ENCODE measurements around the gene PACSIN2. TPM values are rescaled to one million over a fixed set of nuclear protein-coding genes. Genes with fewer than 3 reads are reported as not detected.

Gene PACSIN2
- total and polyA plus RNA-seq, 10 of the 15 experiments (the other 5 are each of a cell fraction or from before 2014, with no cell fraction given), result 0.93 to 78.7 (median 46.8) TPM

- TF ChIP-seq MXI1 (IDR thresholded peaks at IDR 0.05; ENCODE audit: low read depth, low read length) (no peak), ETV6 (conservative IDR thresholded peaks at IDR 0.05 in 1 of 2, IDR thresholded peaks at IDR 0.05 in 1 of 2; ENCODE audit: borderline replicate concordance in 1 of 2, low read depth in 1 of 2) (no peak), RAD51 (IDR thresholded peaks at IDR 0.05) (no peak), PRDM15 (CRISPR knock-in tag; IDR thresholded peaks at IDR 0.05) (no peak)
These were observed 51.7 kb downstream of the PACSIN2 start (continued) for GRCh38 chr22:42963231-42963595.

GRCh38 chr22:42962295-42963230 lies 52.4 kb downstream of the PACSIN2 start:
- FAIRE-seq (no peak), DNase-seq (ENCODE audit: low read depth, low spot score) (no peak), ATAC-seq (no peak)
- Histone ChIP-seq H3K36me3 (ENCODE audit: control insufficient read depth in 2 of 2, insufficient read depth in 2 of 2, low read length in 1 of 2) (peaks cover 4 to 22% of the 10 kb centered on the region in 2 experiments), H4K20me1 (ENCODE audit: control insufficient read depth, insufficient read depth) (no peaks in the 10 kb centered on the region; the same call in 1 of the 2 replicates), H3K9me3 (replicated peaks; ENCODE audit: control insufficient read depth, insufficient read depth, low read length) (no peaks in the 10 kb centered on the region), H2AFZ (ENCODE audit: control insufficient read depth, low read depth, low read length) (no peak overlapping the region), H3K4me1 (ENCODE audit: control insufficient read depth, insufficient read depth, low read length) (peaks cover 27% of the 10 kb centered on the region), H3K4me3 (no peak overlapping the region), H3K79me2 (ENCODE audit: control insufficient read depth, insufficient read depth, low read length) (peaks cover 69% of the 10 kb centered on the region), H3K27ac (ENCODE audit: control insufficient read depth, insufficient read depth) (no peak overlapping the region), H3K27me3 (replicated peaks in 1 of 2; ENCODE audit: control insufficient read depth in 2 of 2, insufficient read depth in 2 of 2, low read length in 1 of 2) (no peaks in the 10 kb centered on the region), H3K9ac (ENCODE audit: control insufficient read depth, insufficient read depth, low read length) (no peak overlapping the region), H3K4me2 (ENCODE audit: control insufficient read depth, insufficient read depth) (no peak overlapping the region)
- 76% methylated on average over 6 of the region's 9 CpGs for WGBS (ENCODE audit: insufficient coverage, insufficient replicate concordance, low lambda C conversion rate, missing lambda C conversion rate)
- RAD21 ChIA-PET (ENCODE audit: unreplicated experiment), result no interaction called here
- intact Hi-C loops (cut with micrococcal nuclease; ENCODE audit: unreplicated experiment) (no loop called here), in situ Hi-C loops (cut with MboI) (no loop called here)
- SMC1A ChIA-PET (ENCODE audit: uncharacterized antibody, unreplicated experiment), result interaction anchor here (0.6 to 1.2 kb wide), 2 partner anchors 26 to 67 kb away, joined by 3 to 4 read pairs; no protein-coding TSS in a partner anchor
- BruUV-seq (replicated peaks), result no TSS peak
- POLR2A ChIA-PET, result interaction anchor here (1.1 to 1.2 kb wide), 2 partner anchors 22 to 26 kb away, joined by 4 read pairs; no protein-coding TSS in a partner anchor
- CTCF ChIA-PET, result no interaction called here
- TF ChIP-seq NFIC (IDR thresholded peaks at IDR 0.05; ENCODE audit: low read depth, low read length), result no peak
- TF ChIP-seq MYB (IDR thresholded peaks at IDR 0.05; ENCODE audit: borderline replicate concordance, low read depth, low read length), result no peak
- TF ChIP-seq MXI1 (IDR thresholded peaks at IDR 0.05; ENCODE audit: low read depth, low read length), result no peak
- no peak for TF ChIP-seq SREBF1 (IDR thresholded peaks at IDR 0.05; ENCODE audit: low read length)
- TF ChIP-seq KLF5 (IDR thresholded peaks at IDR 0.05; ENCODE audit: partially characterized antibody), result no peak
- no peak for TF ChIP-seq NFYA (IDR thresholded peaks at IDR 0.05; ENCODE audit: borderline replicate concordance, low read depth, low read length)
- TF ChIP-seq FOXK2 (IDR thresholded peaks at IDR 0.05), result no peak
- TF ChIP-seq NR2F1 (conservative IDR thresholded peaks at IDR 0.05), result no peak
- TF ChIP-seq RCOR1 (conservative IDR thresholded peaks at IDR 0.05; ENCODE audit: low read depth, low read length), result no peak
- no peak for TF ChIP-seq ZNF217 (IDR thresholded peaks at IDR 0.05)
- TF ChIP-seq IRF3 (IDR thresholded peaks at IDR 0.05), result no peak
- TF ChIP-seq SKIL (IDR thresholded peaks at IDR 0.05; ENCODE audit: low read depth, poor library complexity, severe bottlenecking), result no peak

Data from GM12878 (cell line).